AG10803 (cell line): ENCODE measurements around the gene IFFO2.

ENCODE experiments used
- DNase-seq: peaks from one replicate; pipeline ENCODE4 v3.0.0; 2010; ENCODE audit warnings: low read depth
- H3K4me3 ChIP-seq: 2 replicates; pipeline ENCODE4 v1.5.1; 2011; ENCODE audit warnings: mild to moderate bottlenecking, low read length, control low read depth
- CTCF ChIP-seq: conservative IDR thresholded peaks from 2 replicates; pipeline ENCODE4 v1.5.1; 2011; ENCODE audit warnings: mild to moderate bottlenecking, low read length, control low read depth, inconsistent platforms

IFFO2 gene

GRCh38 chr1:18956193-18957135 is at the start of gene IFFO2:
TSS of gene IFFO2 (minus strand) at chr1:18956676. CDS start at chr1:18956332, 344 bp downstream.
- no peak for TF ChIP-seq CTCF
- peak within 1 kb of the TSS; percentile 80 for H3K4me3 ChIP-seq
- DNase-seq = peak; percentile 90

- no peak overlapping the region for H3K4me3 ChIP-seq
- no peak for DNase-seq
- TF ChIP-seq CTCF = no peak
Measured at GRCh38 chr1:19006000-19006399, 49.5 kb upstream of the IFFO2 start.

- no peak for TF ChIP-seq CTCF
- no peak for DNase-seq
- H3K4me3 ChIP-seq = no peak overlapping the region
Measured at GRCh38 chr1:19003371-19004290, 47.2 kb upstream of the IFFO2 start.

DNA sequence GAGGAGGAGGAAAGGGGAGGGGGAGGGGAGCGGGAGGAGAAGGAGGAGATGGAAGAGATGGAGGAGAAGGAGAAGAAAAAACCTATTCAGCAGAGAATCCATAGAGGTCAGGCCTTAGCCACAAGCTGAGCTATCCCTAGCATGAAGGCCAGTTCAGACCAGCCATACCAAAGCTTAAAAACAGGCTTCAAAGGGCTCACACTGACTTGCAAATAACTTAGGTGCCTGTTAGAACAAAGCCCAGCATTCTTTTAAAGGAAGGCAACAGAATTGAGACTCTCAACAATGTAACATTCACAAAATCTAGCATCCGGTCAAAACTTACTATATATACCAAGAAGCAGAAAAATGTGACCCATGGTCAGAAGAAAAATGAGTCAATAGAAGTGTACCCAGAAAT is 43.6 kb upstream of the IFFO2 start:
- no peak overlapping the region for H3K4me3 ChIP-seq
- no peak for TF ChIP-seq CTCF
- no peak for DNase-seq

DNA sequence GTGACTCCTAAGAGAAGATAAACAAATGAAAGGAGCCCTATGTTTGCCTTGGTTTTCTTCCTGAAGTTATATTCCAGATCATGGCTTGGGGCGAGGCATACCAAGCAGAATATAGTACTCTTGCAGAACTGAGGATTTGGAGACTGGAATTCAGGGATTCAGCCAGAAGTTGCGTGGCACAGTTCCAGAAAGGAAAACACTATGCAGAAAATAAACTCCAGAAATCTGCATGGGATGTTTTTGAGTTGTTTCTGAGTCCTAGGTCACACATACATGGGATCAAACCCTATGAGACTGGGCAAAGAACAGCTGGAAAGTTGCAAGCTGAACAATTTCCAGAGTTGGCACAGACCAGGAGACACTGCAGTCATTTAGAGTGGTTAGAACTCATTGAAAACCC is 42.9 kb upstream of the IFFO2 start:
- no peak for TF ChIP-seq CTCF
- peak; percentile 62 for DNase-seq
- H3K4me3 ChIP-seq = no peak overlapping the region

DNA sequence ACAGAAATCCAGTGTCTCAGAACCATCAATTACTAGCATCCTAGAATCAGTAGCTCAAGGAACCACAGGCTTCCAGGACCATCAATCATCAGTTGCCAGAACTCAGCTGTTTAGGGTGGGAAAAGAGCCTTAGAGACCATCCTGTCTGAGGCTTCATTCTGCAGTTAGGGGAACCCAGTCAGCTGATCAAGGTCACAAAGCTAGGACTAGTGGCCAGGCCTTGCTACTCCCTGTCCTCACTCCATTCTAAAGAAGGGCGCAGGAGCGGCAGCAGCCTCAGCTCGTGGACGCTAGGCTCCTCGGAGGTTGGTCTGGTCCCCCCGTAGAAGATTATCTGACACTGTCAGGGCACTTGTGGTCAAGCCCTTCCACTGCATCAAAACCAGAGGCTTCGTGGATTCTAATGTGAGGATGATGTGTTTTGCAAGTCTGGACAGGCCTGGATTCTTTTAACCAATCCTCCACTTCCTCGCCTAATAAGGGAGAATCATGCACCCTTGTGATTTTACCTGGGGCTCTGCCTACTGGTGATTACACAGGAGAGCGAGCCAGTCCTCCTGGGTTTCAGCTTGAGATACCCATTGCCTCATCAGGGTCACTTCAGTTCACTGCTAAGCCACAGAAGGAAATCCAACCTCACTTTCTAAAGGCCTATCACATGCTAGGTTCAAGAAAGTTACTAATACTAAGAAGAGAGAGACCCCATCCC is 41.7 kb upstream of the IFFO2 start:
- peak; percentile 11 for DNase-seq
- H3K4me3 ChIP-seq = no peak overlapping the region
- no peak for TF ChIP-seq CTCF
